Esophagus squamous epithelium (tissue), 5 donors: ENCODE measurements around the gene WHRN. TPM values are rescaled to one million over a fixed set of nuclear protein-coding genes. Genes with fewer than 3 reads are reported as not detected.
A peak's percentile ranks its signal among the peaks of the same experiment; 100 is the strongest.

Source experiments
- DNase-seq: peaks from one replicate; lab custom pipeline; 2025; lab: John Stamatoyannopoulos, UW
- H3K27ac ChIP-seq, 4 donors: fragments of 200-600 bp; sonication (generic); one replicate each; pipeline ENCODE4 v1.5.1; 2016 to 2019; ENCODE audit warnings: mild to moderate bottlenecking in 1 of 4
- H3K27me3 ChIP-seq, 4 donors: fragments of 200-600 bp; sonication (generic); 1 replicate in 3 of 4; 2 replicates in 1 of 4; pipeline versions ENCODE4 v1.5.1 to v1.6.0; 2017 to 2021; ENCODE audit warnings: antibody characterized with exemption in 1 of 4
- H3K36me3 ChIP-seq, 3 donors: fragments of 200-600 bp; sonication (generic); one replicate each; pipeline ENCODE4 v1.5.1; 2016 to 2019
- H3K4me1 ChIP-seq, 3 donors: fragments of 200-600 bp; sonication (generic); one replicate each; pipeline ENCODE4 v1.5.1; 2017 to 2019
- H3K4me3 ChIP-seq, 4 donors: fragments of 200-600 bp; sonication (generic); 1 replicate in 3 of 4; 2 replicates in 1 of 4; pipeline ENCODE4 v1.5.1; 2016 to 2019; ENCODE audit warnings: mild to moderate bottlenecking in 2 of 4, moderate library complexity in 1 of 4
- H3K9me3 ChIP-seq, 3 donors: fragments of 200-600 bp; sonication (generic); one replicate each; pipeline ENCODE4 v1.5.1; 2016 to 2019
- POLR2A ChIP-seq, 4 donors: fragments of 450-650 bp; IDR thresholded peaks; one replicate each; pipeline ENCODE4 v1.6.1; 2017; ENCODE audit warnings: antibody characterized with exemption in 4 of 4, mild to moderate bottlenecking in 4 of 4, moderate library complexity in 3 of 4
- WGBS, 2 donors: methylation state at CpG; one replicate each; pipeline ENCODE4 v1.1.5; 2018; 5-methylcytosine and 5-hydroxymethylcytosine counted together
- intact Hi-C: fragments of 100-400 bp; cut with DNase I; formaldehyde crosslinking; loops from one replicate; pipeline ENCODE4 v1.15.0; 2022
- total RNA-seq, 4 donors: library from RNA; depleted of rRNA; stranded (reverse); fragments of >200 nt; gene quantifications; one replicate each; pipeline ENCODE4 v1.1.0, GENCODE V29; 2016
- TF ChIP-seq, protein P1 (sequence below), 6 experiments: fragments of 450-650 bp in 4 of 6; fragments of 200-600 bp in 2 of 6; sonication (generic) in 2 of 6; IDR thresholded peaks; one replicate each; pipeline ENCODE4 v1.5.1; 2016 to 2019; ENCODE audit warnings: antibody characterized with exemption in 6 of 6, mild to moderate bottlenecking in 4 of 6, moderate library complexity in 4 of 6
- donor health status: DM: yes; HTN: yes; CAD: no.

WHRN gene
- total RNA-seq, 4 donors from 2014 or later, result 2.9 to 6.1 (median 3.4) TPM

DNA sequence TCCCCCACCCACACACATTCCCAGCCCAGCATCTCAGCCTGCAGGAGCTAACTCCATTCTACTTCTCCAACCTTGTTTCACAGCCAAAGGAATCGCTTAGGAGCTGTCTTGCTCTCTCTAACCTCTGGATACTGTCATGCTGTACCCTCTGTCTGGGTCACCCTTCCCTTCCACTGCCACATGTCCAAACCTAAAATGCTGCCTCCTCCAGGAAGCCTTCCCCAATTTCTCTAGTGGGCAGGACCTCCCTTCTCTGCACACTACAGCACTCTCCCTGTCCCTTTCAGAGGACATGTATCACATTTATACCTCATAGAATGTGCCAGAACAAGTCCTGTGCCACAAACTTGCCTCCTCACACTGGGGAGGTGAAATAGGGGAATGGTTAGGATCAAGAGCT is 30.8 kb downstream of the WHRN start:
- intact Hi-C loops, result no loop called here
- Histone ChIP-seq H3K4me3 (no peak overlapping the region), H3K4me1 (peaks cover 0 to 23% (median 7%) of the 10 kb centered on the region in 3 donors), H3K9me3 (no peaks in the 10 kb centered on the region), H3K27ac (no peak overlapping the region), H3K36me3 (peaks cover 0 to 14% (median 0%) of the 10 kb centered on the region in 3 donors), H3K27me3 (no peaks in the 10 kb centered on the region)
- DNase-seq, result no peak
- TF ChIP-seq POLR2A (IDR thresholded peaks at IDR 0.05), result no peak
- TF ChIP-seq, protein P1, sequence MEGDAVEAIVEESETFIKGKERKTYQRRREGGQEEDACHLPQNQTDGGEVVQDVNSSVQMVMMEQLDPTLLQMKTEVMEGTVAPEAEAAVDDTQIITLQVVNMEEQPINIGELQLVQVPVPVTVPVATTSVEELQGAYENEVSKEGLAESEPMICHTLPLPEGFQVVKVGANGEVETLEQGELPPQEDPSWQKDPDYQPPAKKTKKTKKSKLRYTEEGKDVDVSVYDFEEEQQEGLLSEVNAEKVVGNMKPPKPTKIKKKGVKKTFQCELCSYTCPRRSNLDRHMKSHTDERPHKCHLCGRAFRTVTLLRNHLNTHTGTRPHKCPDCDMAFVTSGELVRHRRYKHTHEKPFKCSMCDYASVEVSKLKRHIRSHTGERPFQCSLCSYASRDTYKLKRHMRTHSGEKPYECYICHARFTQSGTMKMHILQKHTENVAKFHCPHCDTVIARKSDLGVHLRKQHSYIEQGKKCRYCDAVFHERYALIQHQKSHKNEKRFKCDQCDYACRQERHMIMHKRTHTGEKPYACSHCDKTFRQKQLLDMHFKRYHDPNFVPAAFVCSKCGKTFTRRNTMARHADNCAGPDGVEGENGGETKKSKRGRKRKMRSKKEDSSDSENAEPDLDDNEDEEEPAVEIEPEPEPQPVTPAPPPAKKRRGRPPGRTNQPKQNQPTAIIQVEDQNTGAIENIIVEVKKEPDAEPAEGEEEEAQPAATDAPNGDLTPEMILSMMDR (IDR thresholded peaks at IDR 0.05), result no peak
- WGBS, 2 donors, result 88 to 91% methylated on average over 1 of the region's 1 CpG

DNA sequence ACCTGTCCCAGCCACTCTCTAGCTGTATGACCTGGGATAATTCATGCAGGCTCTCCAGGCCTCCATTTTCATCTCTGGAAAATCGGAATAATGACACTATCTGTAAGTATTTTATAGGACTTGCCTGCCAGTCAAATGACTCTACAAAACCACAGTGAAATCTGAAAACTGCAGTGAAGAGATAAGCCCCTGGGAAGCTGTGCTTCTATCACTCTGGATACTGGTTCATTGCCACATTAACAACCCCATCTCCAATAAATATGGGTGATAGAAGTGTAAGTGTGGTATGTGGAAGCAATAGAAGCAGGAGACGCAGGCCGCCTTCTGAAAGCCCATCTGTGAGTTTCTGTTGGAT is 31.8 kb downstream of the WHRN start:
- H3K36me3 ChIP-seq, result peaks cover 0 to 12% (median 0%) of the 10 kb centered on the region in 3 donors
- peaks cover 0 to 23% (median 7%) of the 10 kb centered on the region in 3 donors for H3K4me1 ChIP-seq
- no peak for DNase-seq
- intact Hi-C loops, result no loop called here
- H3K9me3 ChIP-seq, result no peaks in the 10 kb centered on the region
- no peak for TF ChIP-seq POLR2A (IDR thresholded peaks at IDR 0.05)
- TF ChIP-seq, protein P1 (IDR thresholded peaks at IDR 0.05), result no peak
- H3K4me3 ChIP-seq, result no peak overlapping the region
- no peaks in the 10 kb centered on the region for H3K27me3 ChIP-seq
- H3K27ac ChIP-seq, result no peak overlapping the region
- WGBS, 2 donors, result 84 to 85% methylated on average over 3 of the region's 3 CpGs

DNA sequence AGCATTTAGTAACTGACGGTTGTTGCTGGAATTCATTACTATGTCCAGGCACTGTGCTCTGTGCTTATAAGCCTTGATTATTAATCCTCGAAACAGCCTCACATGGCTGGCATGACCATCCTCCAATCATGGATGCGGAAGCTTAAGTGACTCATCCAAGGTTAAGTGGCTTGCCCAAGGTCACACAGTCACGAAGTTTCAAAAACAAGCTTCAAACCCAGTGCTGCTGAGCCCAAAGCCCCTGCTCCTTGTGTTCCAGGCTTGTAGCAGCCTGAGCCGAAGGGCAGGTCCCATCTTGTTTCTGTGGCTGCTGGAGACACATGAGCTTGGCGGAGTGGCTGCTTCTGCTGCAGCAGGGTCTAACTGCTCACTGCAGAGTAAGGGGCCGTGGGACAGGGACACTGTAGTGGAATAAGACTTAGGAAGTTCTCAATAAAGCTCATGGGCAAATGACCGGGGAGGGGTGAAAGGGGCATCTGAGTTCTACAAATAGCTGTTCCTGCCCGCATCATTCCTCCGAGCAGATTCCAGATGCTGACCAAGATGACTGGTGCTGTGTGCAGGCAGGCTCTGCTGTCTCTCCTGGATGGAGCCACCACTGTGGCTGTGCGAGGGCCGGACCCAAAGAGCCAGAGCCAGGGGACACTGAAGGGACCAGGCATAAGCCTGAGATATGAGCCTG is 32.4 kb downstream of the WHRN start:
- 31 to 62% methylated on average over 3 to 7 of the region's 12 CpGs for WGBS, 2 donors

DNA sequence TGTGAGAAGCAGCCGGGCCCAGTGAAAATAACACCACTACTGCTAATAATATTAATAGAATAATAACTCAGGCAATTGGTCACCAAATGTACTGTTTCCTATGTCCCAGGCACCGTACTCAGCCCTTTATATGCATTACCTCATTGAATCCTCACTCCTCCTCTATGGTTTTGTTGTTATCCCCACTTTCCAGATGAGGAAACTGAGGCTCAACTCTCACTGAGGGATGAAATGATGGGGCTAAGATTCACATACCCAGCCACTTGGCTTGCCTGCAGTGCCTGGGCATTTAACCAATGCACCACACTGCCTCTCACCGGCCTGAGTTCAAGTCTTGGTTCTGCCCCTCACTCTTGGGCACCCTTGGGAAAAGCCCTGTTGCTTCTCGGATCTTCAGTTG is 34.1 kb downstream of the WHRN start:
- H3K9me3 ChIP-seq, result no peaks in the 10 kb centered on the region
- H3K4me1 ChIP-seq, result peaks cover 0 to 27% (median 7%) of the 10 kb centered on the region in 3 donors
- no peak overlapping the region for H3K27ac ChIP-seq
- DNase-seq, result no peak
- no peak overlapping the region for H3K4me3 ChIP-seq
- TF ChIP-seq, protein P1 (IDR thresholded peaks at IDR 0.05), result no peak
- TF ChIP-seq POLR2A (IDR thresholded peaks at IDR 0.05), result no peak
- intact Hi-C loops, result no loop called here
- H3K27me3 ChIP-seq, result no peaks in the 10 kb centered on the region
- no peaks in the 10 kb centered on the region for H3K36me3 ChIP-seq
- 96 to 100% methylated on average over 4 of the region's 4 CpGs for WGBS, 2 donors

More for the DNA sequence above, 32.4 kb downstream of the WHRN start:
- H3K36me3 ChIP-seq, result peaks cover 0 to 7% (median 0%) of the 10 kb centered on the region in 3 donors
- peaks cover 0 to 23% (median 7%) of the 10 kb centered on the region in 3 donors for H3K4me1 ChIP-seq
- no peaks in the 10 kb centered on the region for H3K9me3 ChIP-seq
- H3K4me3 ChIP-seq, result no peak overlapping the region
- TF ChIP-seq POLR2A (IDR thresholded peaks at IDR 0.05), result no peak
- TF ChIP-seq, protein P1 (IDR thresholded peaks at IDR 0.05), result no peak
- intact Hi-C loops, result no loop called here
- H3K27ac ChIP-seq, result peak overlapping the region in 3 of 4 donors; percentile 61 to 70 (median 64)
- no peaks in the 10 kb centered on the region for H3K27me3 ChIP-seq
- no peak for DNase-seq

DNA sequence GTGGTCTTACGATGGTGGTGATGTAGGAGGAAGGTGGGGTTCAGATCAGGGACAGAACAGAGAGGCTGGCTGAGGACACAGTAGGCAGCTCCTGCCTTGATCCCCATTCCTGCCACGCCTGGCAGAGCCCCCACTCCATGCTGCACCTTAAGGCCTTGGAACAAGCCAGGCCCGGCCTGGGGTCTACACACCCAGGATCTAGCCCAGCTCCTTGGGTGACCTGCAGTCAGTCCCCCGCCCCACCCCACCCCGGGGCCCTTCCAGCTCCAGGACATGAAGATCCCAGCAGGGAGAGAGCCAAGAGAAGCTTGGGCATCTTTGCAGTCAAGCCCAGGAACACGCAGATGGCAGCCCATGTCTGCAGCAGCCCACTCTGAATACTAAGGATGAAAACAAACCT is 34.7 kb downstream of the WHRN start:
- DNase-seq, result no peak
- intact Hi-C loops, result no loop called here
- H3K27me3 ChIP-seq, result no peaks in the 10 kb centered on the region
- H3K4me1 ChIP-seq, result peaks cover 0 to 33% (median 7%) of the 10 kb centered on the region in 3 donors
- H3K27ac ChIP-seq, result no peak overlapping the region
- H3K36me3 ChIP-seq, result no peaks in the 10 kb centered on the region
- TF ChIP-seq, protein P1 (IDR thresholded peaks at IDR 0.05), result no peak
- no peak for TF ChIP-seq POLR2A (IDR thresholded peaks at IDR 0.05)
- WGBS, 2 donors, result 90 to 100% methylated on average over 3 of the region's 6 CpGs
- H3K4me3 ChIP-seq, result no peak overlapping the region
- no peaks in the 10 kb centered on the region for H3K9me3 ChIP-seq
